Suprapubic skin (tissue), 4 donors: ENCODE measurements around the gene SYNE1.

Source experiments
- EP300 ChIP-seq: sonication (generic); formaldehyde crosslinking; IDR thresholded peaks from one replicate; pipeline ENCODE4 v1.6.1; 2017; ENCODE audit warnings: antibody characterized with exemption
- POLR2A ChIP-seq, 2 donors: fragments of 450-650 bp; IDR thresholded peaks; one replicate each; pipeline ENCODE4 v1.6.1; 2017; ENCODE audit warnings: antibody characterized with exemption in 2 of 2, mild to moderate bottlenecking in 2 of 2, moderate library complexity in 2 of 2
- POLR2AphosphoS5 ChIP-seq, 3 donors: sonication (generic); formaldehyde crosslinking; IDR thresholded peaks; one replicate each; pipeline ENCODE4 v1.6.1; 2017; ENCODE audit warnings: antibody characterized with exemption in 3 of 3
- TF ChIP-seq, protein P1 (sequence below), 2 donors: fragments of 200-600 bp in 1 of 2; fragments of 450-650 bp in 1 of 2; sonication (generic) in 1 of 2; IDR thresholded peaks; one replicate each; pipeline ENCODE4 v1.5.1; 2016 to 2019; ENCODE audit warnings: antibody characterized with exemption in 2 of 2, mild to moderate bottlenecking in 1 of 2, moderate library complexity in 1 of 2

GRCh38 chr6:152301021-152301764 lies 336.0 kb downstream of the SYNE1 start:
- TF ChIP-seq, protein P1, sequence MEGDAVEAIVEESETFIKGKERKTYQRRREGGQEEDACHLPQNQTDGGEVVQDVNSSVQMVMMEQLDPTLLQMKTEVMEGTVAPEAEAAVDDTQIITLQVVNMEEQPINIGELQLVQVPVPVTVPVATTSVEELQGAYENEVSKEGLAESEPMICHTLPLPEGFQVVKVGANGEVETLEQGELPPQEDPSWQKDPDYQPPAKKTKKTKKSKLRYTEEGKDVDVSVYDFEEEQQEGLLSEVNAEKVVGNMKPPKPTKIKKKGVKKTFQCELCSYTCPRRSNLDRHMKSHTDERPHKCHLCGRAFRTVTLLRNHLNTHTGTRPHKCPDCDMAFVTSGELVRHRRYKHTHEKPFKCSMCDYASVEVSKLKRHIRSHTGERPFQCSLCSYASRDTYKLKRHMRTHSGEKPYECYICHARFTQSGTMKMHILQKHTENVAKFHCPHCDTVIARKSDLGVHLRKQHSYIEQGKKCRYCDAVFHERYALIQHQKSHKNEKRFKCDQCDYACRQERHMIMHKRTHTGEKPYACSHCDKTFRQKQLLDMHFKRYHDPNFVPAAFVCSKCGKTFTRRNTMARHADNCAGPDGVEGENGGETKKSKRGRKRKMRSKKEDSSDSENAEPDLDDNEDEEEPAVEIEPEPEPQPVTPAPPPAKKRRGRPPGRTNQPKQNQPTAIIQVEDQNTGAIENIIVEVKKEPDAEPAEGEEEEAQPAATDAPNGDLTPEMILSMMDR (IDR thresholded peaks at IDR 0.05), result no peak
- TF ChIP-seq POLR2AphosphoS5 (IDR thresholded peaks at IDR 0.05) (no peak), POLR2A (IDR thresholded peaks at IDR 0.05) (no peak), EP300 (no peak)
